ENCODE results near the gene MOB3A. TPM values are rescaled to one million over a fixed set of nuclear protein-coding genes. Genes with fewer than 3 reads are reported as not detected.

The MOB3A gene
- polyA plus RNA-seq, 5 donors, result 17.5 to 31.4 (median 24.1) TPM

GRCh38 chr19:2060884-2061494, 35.1 kb downstream of the MOB3A start:
- DNase-seq, result peak in 1 of 2 donors; percentile 77

- DNase-seq, result no peak
Observed at GRCh38 chr19:2059422-2060201, 36.5 kb downstream of the MOB3A start.

GRCh38 chr19:2058570-2059421, 37.3 kb downstream of the MOB3A start:
- no peak for DNase-seq

GRCh38 chr19:2057484-2058469, 38.3 kb downstream of the MOB3A start:
- no peak for DNase-seq

GRCh38 chr19:2056837-2057192, 39.3 kb downstream of the MOB3A start:
- DNase-seq, result no peak

GRCh38 chr19:2055931-2056836, 39.9 kb downstream of the MOB3A start:
- peak; percentile 80 to 86 for DNase-seq

- DNase-seq, result no peak
Observed at GRCh38 chr19:2054763-2055162, 41.4 kb downstream of the MOB3A start.

- DNase-seq, result no peak
Observed at GRCh38 chr19:2053601-2054389, 42.3 kb downstream of the MOB3A start.

GRCh38 chr19:2051773-2052704, 44.1 kb downstream of the MOB3A start:
- DNase-seq, result peak in 1 of 2 donors; percentile 78

GRCh38 chr19:2050991-2051772, 44.9 kb downstream of the MOB3A start, which contains the start of gene MKNK2:
Gene MKNK2 (minus strand): TSS chr19:2051244. CDS start chr19:2050851, 393 bp downstream.
- peak; percentile 92 to 94 for DNase-seq

- no peak for DNase-seq
Observed at GRCh38 chr19:2050349-2050990, 45.7 kb downstream of the MOB3A start.

GRCh38 chr19:2049741-2050348, 46.3 kb downstream of the MOB3A start:
- DNase-seq, result no peak

GRCh38 chr19:2048959-2049740, 47.0 kb downstream of the MOB3A start:
- DNase-seq, result no peak

GRCh38 chr19:2048104-2048958, 47.8 kb downstream of the MOB3A start:
- no peak for DNase-seq
